Suprapubic skin (tissue), 4 donors: ENCODE data around the gene SRSF8. TPM values are rescaled to one million over a fixed set of nuclear protein-coding genes. Genes with fewer than 3 reads are reported as not detected.

Experiments used
- DNase-seq, 2 donors: peaks; one replicate each; pipeline ENCODE4 v3.0.0-alpha.2; 2019; ENCODE audit warnings: low spot score in 2 of 2
- H3K27ac ChIP-seq: fragments of 200-600 bp; sonication (generic); one replicate; pipeline ENCODE4 v1.5.1; 2019
- H3K27me3 ChIP-seq: fragments of 200-600 bp; sonication (generic); one replicate; pipeline ENCODE4 v1.5.1; 2019
- H3K36me3 ChIP-seq: fragments of 200-600 bp; sonication (generic); one replicate; pipeline ENCODE4 v1.5.1; 2019
- H3K4me1 ChIP-seq: fragments of 200-600 bp; sonication (generic); one replicate; pipeline ENCODE4 v1.5.1; 2019
- H3K4me3 ChIP-seq: fragments of 200-600 bp; sonication (generic); one replicate; pipeline ENCODE4 v1.5.1; 2019; ENCODE audit warnings: mild to moderate bottlenecking
- H3K9me3 ChIP-seq: fragments of 200-600 bp; sonication (generic); one replicate; pipeline ENCODE4 v1.5.1; 2019
- EP300 ChIP-seq: sonication (generic); formaldehyde crosslinking; IDR thresholded peaks from one replicate; pipeline ENCODE4 v1.6.1; 2017; ENCODE audit warnings: antibody characterized with exemption
- POLR2A ChIP-seq, 2 donors: fragments of 450-650 bp; IDR thresholded peaks; one replicate each; pipeline ENCODE4 v1.6.1; 2017; ENCODE audit warnings: antibody characterized with exemption in 2 of 2, mild to moderate bottlenecking in 2 of 2, moderate library complexity in 2 of 2
- POLR2AphosphoS5 ChIP-seq, 3 donors: sonication (generic); formaldehyde crosslinking; IDR thresholded peaks; one replicate each; pipeline ENCODE4 v1.6.1; 2017; ENCODE audit warnings: antibody characterized with exemption in 3 of 3
- whole genome bisulfite sequencing: methylation state at CpG from one replicate; pipeline ENCODE4 v1.1.5; 2018; 5-methylcytosine and 5-hydroxymethylcytosine counted together
- total RNA-seq, 4 donors: library from RNA; depleted of rRNA; stranded (reverse); fragments of >200 nt; gene quantifications; one replicate each; pipeline ENCODE4 v1.1.0, GENCODE V29; 2016
- TF ChIP-seq, protein P1 (sequence below), 2 donors: fragments of 200-600 bp in 1 of 2; fragments of 450-650 bp in 1 of 2; sonication (generic) in 1 of 2; IDR thresholded peaks; one replicate each; pipeline ENCODE4 v1.5.1; 2016 to 2019; ENCODE audit warnings: antibody characterized with exemption in 2 of 2, mild to moderate bottlenecking in 1 of 2, moderate library complexity in 1 of 2

The SRSF8 gene
- total RNA-seq, 4 donors from 2014 or later: 31.7 to 37.4 (median 35.5) TPM

GRCh38 chr11:95050595-95051202 lies 16.0 kb upstream of the SRSF8 start:
- no peaks in the 10 kb centered on the region for H3K9me3 ChIP-seq
- no peak for DNase-seq
- H3K4me1 ChIP-seq: no peaks in the 10 kb centered on the region
- WGBS: 95% methylated on average over 22 of the region's 22 CpGs
- peaks cover 15% of the 10 kb centered on the region for H3K27me3 ChIP-seq
- H3K27ac ChIP-seq: no peak overlapping the region
- no peak for TF ChIP-seq POLR2A (IDR thresholded peaks at IDR 0.05)
- TF ChIP-seq EP300: no peak
- TF ChIP-seq, protein P1, sequence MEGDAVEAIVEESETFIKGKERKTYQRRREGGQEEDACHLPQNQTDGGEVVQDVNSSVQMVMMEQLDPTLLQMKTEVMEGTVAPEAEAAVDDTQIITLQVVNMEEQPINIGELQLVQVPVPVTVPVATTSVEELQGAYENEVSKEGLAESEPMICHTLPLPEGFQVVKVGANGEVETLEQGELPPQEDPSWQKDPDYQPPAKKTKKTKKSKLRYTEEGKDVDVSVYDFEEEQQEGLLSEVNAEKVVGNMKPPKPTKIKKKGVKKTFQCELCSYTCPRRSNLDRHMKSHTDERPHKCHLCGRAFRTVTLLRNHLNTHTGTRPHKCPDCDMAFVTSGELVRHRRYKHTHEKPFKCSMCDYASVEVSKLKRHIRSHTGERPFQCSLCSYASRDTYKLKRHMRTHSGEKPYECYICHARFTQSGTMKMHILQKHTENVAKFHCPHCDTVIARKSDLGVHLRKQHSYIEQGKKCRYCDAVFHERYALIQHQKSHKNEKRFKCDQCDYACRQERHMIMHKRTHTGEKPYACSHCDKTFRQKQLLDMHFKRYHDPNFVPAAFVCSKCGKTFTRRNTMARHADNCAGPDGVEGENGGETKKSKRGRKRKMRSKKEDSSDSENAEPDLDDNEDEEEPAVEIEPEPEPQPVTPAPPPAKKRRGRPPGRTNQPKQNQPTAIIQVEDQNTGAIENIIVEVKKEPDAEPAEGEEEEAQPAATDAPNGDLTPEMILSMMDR (IDR thresholded peaks at IDR 0.05): no peak
- H3K4me3 ChIP-seq: no peak overlapping the region
- no peaks in the 10 kb centered on the region for H3K36me3 ChIP-seq

GRCh38 chr11:95054356-95054755 lies 12.4 kb upstream of the SRSF8 start:
- Histone ChIP-seq H3K9me3 (no peaks in the 10 kb centered on the region), H3K4me1 (no peaks in the 10 kb centered on the region), H3K36me3 (no peaks in the 10 kb centered on the region), H3K27ac (no peak overlapping the region), H3K4me3 (no peak overlapping the region), H3K27me3 (peaks cover 13% of the 10 kb centered on the region)
- 88% methylated on average over 2 of the region's 2 CpGs for WGBS
- no peak for DNase-seq
- no peak for TF ChIP-seq POLR2A (IDR thresholded peaks at IDR 0.05)
- TF ChIP-seq EP300: no peak
- TF ChIP-seq, protein P1 (IDR thresholded peaks at IDR 0.05): no peak
- TF ChIP-seq POLR2AphosphoS5 (IDR thresholded peaks at IDR 0.05): no peak

GRCh38 chr11:95055283-95055897 lies 11.3 kb upstream of the SRSF8 start:
- H3K4me3 ChIP-seq: no peak overlapping the region
- no peak overlapping the region for H3K27ac ChIP-seq
- no peak for DNase-seq
- whole genome bisulfite sequencing: 48% methylated on average over 2 of the region's 2 CpGs
- no peaks in the 10 kb centered on the region for H3K36me3 ChIP-seq
- H3K9me3 ChIP-seq: no peaks in the 10 kb centered on the region
- H3K27me3 ChIP-seq: peaks cover 13% of the 10 kb centered on the region
- no peaks in the 10 kb centered on the region for H3K4me1 ChIP-seq
- no peak for TF ChIP-seq POLR2A (IDR thresholded peaks at IDR 0.05)

DNA sequence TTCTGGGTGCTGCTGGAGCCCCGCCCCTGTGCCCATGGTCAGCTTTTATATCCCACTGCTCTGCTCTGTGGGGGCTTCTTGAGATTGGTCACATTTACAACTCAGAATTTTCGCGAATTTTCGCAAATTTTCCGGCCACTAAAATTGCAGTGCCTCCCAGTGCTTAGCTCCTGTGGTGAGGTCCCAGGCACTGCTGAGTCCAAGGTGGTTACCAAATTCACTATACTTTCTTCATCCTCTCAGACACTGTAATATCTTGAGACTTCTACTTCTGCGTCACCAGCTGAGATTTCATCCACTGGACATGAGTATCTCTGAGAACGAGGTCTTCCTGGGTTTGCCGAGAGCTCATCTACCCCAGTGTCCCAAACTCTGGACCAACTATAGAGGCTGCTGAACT lies 8.8 kb upstream of the SRSF8 start:
- TF ChIP-seq, protein P1 (IDR thresholded peaks at IDR 0.05): no peak
- TF ChIP-seq POLR2AphosphoS5 (IDR thresholded peaks at IDR 0.05) (no peak), POLR2A (IDR thresholded peaks at IDR 0.05) (no peak), EP300 (no peak)
- Histone ChIP-seq H3K36me3 (no peaks in the 10 kb centered on the region), H3K4me1 (no peaks in the 10 kb centered on the region), H3K27me3 (peaks cover 13% of the 10 kb centered on the region), H3K9me3 (no peaks in the 10 kb centered on the region), H3K27ac (no peak overlapping the region), H3K4me3 (no peak overlapping the region)
- no peak for DNase-seq
- 96% methylated on average over 8 of the region's 8 CpGs for WGBS

GRCh38 chr11:95058621-95059020 lies 8.1 kb upstream of the SRSF8 start:
- WGBS: 75% methylated on average over 1 of the region's 1 CpG
- Histone ChIP-seq H3K36me3 (no peaks in the 10 kb centered on the region), H3K27me3 (peaks cover 11% of the 10 kb centered on the region), H3K4me1 (no peaks in the 10 kb centered on the region), H3K4me3 (no peak overlapping the region), H3K27ac (no peak overlapping the region), H3K9me3 (no peaks in the 10 kb centered on the region)
- DNase-seq: no peak
- TF ChIP-seq POLR2A (IDR thresholded peaks at IDR 0.05) (no peak), EP300 (no peak), POLR2AphosphoS5 (IDR thresholded peaks at IDR 0.05) (no peak)
- TF ChIP-seq, protein P1 (IDR thresholded peaks at IDR 0.05): no peak
